ENCODE data around the gene SRSF3.

The SRSF3 gene

DNA sequence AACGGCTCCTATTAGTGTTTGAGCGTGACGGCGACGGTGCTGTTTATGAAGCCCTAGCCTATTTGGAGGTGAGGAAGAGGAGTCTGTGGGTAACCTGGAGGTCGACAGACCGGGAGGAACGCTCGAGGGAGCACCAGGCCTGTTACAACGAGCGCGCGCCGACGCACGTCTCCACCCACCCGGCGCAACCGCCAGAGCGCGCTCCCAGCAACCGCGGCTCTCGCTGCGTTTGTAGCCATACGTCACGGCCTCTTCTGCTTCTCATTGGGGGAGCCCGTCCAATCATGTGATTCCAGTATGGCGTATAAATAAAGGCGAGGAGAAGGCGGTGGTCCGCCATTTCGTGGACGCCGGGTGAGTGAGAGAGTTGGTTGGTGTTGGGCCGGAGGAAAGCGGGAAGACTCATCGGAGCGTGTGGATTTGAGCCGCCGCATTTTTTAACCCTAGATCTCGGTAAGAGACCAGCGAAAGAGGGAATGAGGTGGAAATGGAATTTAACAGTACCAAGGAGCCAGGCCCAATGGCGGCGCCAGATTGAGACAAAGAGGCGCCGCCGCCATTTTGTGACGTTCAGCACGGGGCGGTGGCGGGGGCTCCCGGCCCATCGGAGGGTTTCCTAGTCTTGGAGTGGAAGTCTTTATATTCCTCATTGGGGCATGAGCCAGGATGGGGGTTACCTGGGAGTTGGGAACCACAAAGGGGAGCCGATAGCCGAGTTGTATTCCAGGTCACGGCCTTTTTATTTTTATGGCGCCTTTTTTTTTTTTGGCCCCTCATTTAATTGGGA is at the start of gene SRSF3:
SRSF3 (plus strand) TSS at position 334 of the 787 bp plus-strand sequence. CDS start 2,401 bp downstream, outside the sequence.
- ChIA-PET POLR2A (interaction anchor here (0.7 to 1.6 kb wide), 5 partner anchors 15 to 240 kb away, joined by 3 to 4 read pairs (median 4); no protein-coding TSS in a partner anchor), CTCF (no interaction called here)
- DNase-seq (ENCODE audit: extremely low spot score) = peak; percentile 95
- TF ChIP-seq SUZ12 (IDR thresholded peaks at IDR 0.05) (no peak), ARNT (IDR thresholded peaks at IDR 0.05) (no peak), SP1 (IDR thresholded peaks at IDR 0.05) (no peak), NFRKB (IDR thresholded peaks at IDR 0.05) (peak; percentile 99), ELF4 (IDR thresholded peaks at IDR 0.05) (peak; percentile 98), CTBP1 (IDR thresholded peaks at IDR 0.05; ENCODE audit: borderline replicate concordance) (peak; percentile 34; the same call in 1 of the 2 replicates)

- DNase-seq (ENCODE audit: extremely low spot score) = no peak
- ChIA-PET POLR2A (interaction anchor here (0.9 kb wide), 1 partner anchor 52 kb away, joined by 4 read pairs; no protein-coding TSS in a partner anchor), CTCF (interaction anchor here (0.6 to 0.8 kb wide), 2 partner anchors 11 to 650 kb away, joined by 3 read pairs; no protein-coding TSS in a partner anchor)
- TF ChIP-seq SP1 (IDR thresholded peaks at IDR 0.05) = no peak
- TF ChIP-seq PKNOX1 (IDR thresholded peaks at IDR 0.05) = no peak
- no peak for TF ChIP-seq L3MBTL2 (conservative IDR thresholded peaks at IDR 0.05)
- TF ChIP-seq LEF1 (IDR thresholded peaks at IDR 0.05; ENCODE audit: borderline replicate concordance) = no peak
- TF ChIP-seq FOXM1 (IDR thresholded peaks at IDR 0.05; ENCODE audit: borderline replicate concordance) = no peak
- TF ChIP-seq HDGF (IDR thresholded peaks at IDR 0.05; ENCODE audit: borderline replicate concordance) = no peak
- TF ChIP-seq SUZ12 (IDR thresholded peaks at IDR 0.05) = no peak
- no peak for TF ChIP-seq FOXK2 (IDR thresholded peaks at IDR 0.05)
- TF ChIP-seq ELF4 (IDR thresholded peaks at IDR 0.05) = no peak
- TF ChIP-seq BHLHE40 (IDR thresholded peaks at IDR 0.05; ENCODE audit: borderline replicate concordance) = no peak
- TF ChIP-seq ZNF384 (IDR thresholded peaks at IDR 0.05) = no peak
Measured at GRCh38 chr6:36545767-36546307, 48.3 kb upstream of the SRSF3 start.

GRCh38 chr6:36546308-36546919 is 47.7 kb upstream of the SRSF3 start:
- ChIA-PET POLR2A (interaction anchor here (0.9 kb wide), 1 partner anchor 51 kb away, joined by 4 read pairs; no protein-coding TSS in a partner anchor), CTCF (interaction anchor here (0.8 kb wide), 1 partner anchor 10 kb away, joined by 3 read pairs; no protein-coding TSS in a partner anchor)
- no peak for DNase-seq (ENCODE audit: extremely low spot score)
- TF ChIP-seq TARDBP (IDR thresholded peaks at IDR 0.05) (no peak), ZNF384 (IDR thresholded peaks at IDR 0.05) (no peak), FOXM1 (IDR thresholded peaks at IDR 0.05; ENCODE audit: borderline replicate concordance) (no peak), ARNT (IDR thresholded peaks at IDR 0.05) (no peak), FOXK2 (IDR thresholded peaks at IDR 0.05) (no peak), HDGF (IDR thresholded peaks at IDR 0.05; ENCODE audit: borderline replicate concordance) (no peak), L3MBTL2 (conservative IDR thresholded peaks at IDR 0.05) (no peak), FOXA1 (IDR thresholded peaks at IDR 0.05) (no peak)

- DNase-seq (ENCODE audit: extremely low spot score) = peak; percentile 98
- peak; percentile 41 for TF ChIP-seq L3MBTL2 (conservative IDR thresholded peaks at IDR 0.05)
- 0 out of 2 replicates have a peak, but pooled peaks have one; percentile 26 for TF ChIP-seq HDGF (IDR thresholded peaks at IDR 0.05; ENCODE audit: borderline replicate concordance)
- no peak for TF ChIP-seq PKNOX1 (IDR thresholded peaks at IDR 0.05)
- no peak for TF ChIP-seq TARDBP (IDR thresholded peaks at IDR 0.05)
- ChIA-PET POLR2A (interaction anchor here (0.6 kb wide), 1 partner anchor 126 kb away, joined by 3 read pairs; no protein-coding TSS in a partner anchor), CTCF (no interaction called here)
Measured at GRCh38 chr6:36546920-36547645, 47.1 kb upstream of the SRSF3 start, which contains the start of gene STK38. Gene STK38, minus strand, starts transcription at chr6:36547479. Its CDS starts 7,277 bp downstream, at chr6:36540202.

GRCh38 chr6:36547646-36548400 is 46.3 kb upstream of the SRSF3 start:
- ChIA-PET POLR2A (interaction anchor here (0.6 kb wide), 1 partner anchor 126 kb away, joined by 3 read pairs; no protein-coding TSS in a partner anchor), CTCF (interaction anchor here (0.6 to 1.6 kb wide), 2 partner anchors 67 to 68 kb away, joined by 3 read pairs; no protein-coding TSS in a partner anchor)
- no peak for DNase-seq (ENCODE audit: extremely low spot score)
- TF ChIP-seq L3MBTL2 (conservative IDR thresholded peaks at IDR 0.05) (0 out of 2 replicates have a peak, but pooled peaks have one; percentile 2), CTBP1 (IDR thresholded peaks at IDR 0.05; ENCODE audit: borderline replicate concordance) (no peak)

DNA sequence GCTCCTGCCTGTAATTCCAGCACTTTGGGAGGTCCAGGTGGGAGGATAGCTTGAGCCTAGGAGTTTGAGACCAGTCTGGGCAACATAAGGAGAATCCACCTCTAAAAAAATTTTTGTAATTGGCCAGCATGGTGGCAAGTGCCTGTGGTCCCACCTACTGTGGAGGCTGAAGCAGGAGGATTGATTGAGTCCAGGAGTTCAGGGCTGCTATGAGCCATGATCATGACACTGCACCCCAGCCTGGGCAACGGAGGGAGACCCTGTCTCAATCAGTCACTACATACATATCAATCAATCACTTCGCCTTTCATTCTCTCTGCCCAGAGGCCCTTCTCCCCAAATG is 45.8 kb upstream of the SRSF3 start:
- ChIA-PET POLR2A (no interaction called here), CTCF (interaction anchor here (0.6 to 1.6 kb wide), 2 partner anchors 67 to 68 kb away, joined by 3 read pairs; no protein-coding TSS in a partner anchor)
- DNase-seq (ENCODE audit: extremely low spot score) = no peak
- TF ChIP-seq L3MBTL2 (conservative IDR thresholded peaks at IDR 0.05) (no peak), FOXM1 (IDR thresholded peaks at IDR 0.05; ENCODE audit: borderline replicate concordance) (no peak), NFRKB (IDR thresholded peaks at IDR 0.05) (no peak), PKNOX1 (IDR thresholded peaks at IDR 0.05) (no peak), SP1 (IDR thresholded peaks at IDR 0.05) (no peak), FOXA1 (IDR thresholded peaks at IDR 0.05) (no peak)
